HPDE6-E6E7 (cell line): ENCODE results near the gene EEFSEC.

Source experiments
- DNase-seq: peaks from one replicate; pipeline ENCODE4 v3.0.0; 2011; ENCODE audit warnings: missing footprints; ENCODE audit errors: extremely low spot score

EEFSEC gene

DNA sequence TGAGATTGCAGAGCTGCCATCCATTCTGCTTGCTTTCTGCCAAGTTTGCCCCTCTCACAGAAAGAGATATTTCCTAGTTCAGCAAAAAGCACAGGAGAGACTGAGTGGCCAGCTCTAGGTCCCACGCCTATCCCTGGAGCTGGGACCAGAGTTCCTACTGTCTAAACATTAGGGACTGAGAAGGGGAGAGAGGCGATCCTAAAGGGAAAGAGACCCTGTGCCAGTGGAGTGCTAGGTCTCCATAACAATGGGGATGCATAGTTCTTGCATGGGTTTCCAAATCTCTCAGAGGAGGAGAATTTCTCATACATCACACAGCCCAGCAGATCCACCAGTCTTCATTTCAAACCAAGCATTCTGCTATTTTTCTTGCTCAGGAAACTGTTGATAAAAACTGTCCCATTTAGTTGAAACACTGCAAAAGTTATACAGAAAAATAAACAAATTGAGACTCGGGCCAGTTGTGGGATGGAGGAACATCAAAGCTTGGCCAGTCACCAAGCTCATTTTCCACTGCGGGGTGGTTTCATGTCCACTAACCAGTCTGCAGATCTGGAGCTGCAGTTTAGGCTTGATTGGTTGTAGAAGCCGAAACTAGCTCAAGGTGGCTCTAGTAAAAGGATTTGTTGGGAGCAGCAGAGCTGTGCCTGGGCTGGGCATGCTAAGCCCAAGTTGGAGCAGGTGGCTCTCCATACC is 62.7 kb downstream of the EEFSEC start:
- DNase-seq, result no peak

DNA sequence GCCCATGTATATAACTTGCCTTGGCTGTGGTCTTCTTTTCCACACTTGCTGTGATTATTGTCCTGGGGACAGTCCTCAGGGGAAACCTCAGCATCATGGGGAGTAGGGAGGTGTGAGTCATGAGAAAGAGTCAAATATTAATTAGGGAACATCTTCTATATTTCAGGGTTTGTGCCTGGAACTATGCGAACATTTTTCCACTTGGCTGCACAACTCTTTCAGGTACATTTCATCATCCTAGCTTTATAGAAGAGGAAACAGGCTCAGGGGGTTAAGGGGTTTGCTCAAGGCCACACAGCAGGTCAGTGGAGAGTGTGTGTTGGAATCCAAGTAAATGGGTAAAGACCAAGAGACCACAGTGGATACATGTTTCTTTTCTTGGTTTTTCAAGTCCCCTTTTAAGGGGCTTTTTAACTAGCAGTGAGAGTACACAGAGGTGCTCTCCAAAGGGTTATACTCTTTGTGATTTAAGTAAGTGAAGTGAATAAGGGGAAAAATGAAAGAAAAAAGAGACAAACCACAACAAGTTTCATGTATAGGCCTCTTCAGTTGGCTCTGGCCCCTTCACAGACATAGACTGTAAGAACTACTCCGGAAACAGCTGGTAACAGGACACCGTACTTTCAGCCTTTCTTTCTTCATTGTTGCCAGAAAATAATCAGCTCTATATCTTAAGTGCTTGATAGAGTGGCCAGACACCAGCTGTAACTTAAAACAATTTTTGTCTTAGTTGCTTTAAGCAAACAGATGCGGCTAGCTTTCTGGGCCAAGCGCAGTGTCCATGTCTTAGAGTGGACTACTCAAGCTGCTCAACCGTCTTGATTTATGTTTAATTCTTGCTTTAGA is 64.6 kb downstream of the EEFSEC start:
- DNase-seq, result no peak

DNA sequence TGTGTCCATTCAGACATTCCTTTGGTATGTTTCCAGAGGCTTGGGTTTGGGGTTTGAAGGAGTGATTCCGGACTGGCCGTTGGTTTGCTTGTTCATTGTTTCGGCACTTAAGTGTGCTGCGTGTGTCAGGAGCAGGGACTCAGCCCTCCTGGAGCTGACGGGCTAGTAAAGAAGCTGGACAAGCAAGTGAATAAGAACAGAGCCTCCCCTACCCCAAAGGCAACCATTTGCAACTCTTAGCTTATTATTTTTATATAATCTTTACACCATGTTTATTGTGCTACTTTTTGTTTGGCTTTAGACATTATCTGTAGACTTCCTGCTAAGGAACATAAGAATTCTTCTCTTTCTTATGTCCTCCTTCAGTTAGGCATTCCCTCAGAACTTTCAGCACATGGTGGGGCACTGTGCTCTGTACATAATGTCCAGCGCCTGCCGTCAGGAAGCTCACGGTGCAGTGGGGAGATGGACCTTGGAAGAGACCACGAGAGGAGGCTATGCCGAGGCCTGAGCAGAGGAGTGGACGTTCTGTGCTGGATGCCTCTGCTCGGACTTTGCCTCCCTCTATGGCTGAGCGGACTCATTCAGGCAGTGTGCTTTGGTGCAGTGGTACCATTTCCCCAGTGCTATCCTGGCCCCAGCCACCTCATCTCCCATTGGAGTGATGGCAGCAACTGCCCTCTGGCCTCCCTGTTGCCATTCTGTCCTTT is 65.4 kb downstream of the EEFSEC start:
- no peak for DNase-seq

GRCh38 chr3:128221328-128221727 is 68.0 kb downstream of the EEFSEC start:
- no peak for DNase-seq

DNA sequence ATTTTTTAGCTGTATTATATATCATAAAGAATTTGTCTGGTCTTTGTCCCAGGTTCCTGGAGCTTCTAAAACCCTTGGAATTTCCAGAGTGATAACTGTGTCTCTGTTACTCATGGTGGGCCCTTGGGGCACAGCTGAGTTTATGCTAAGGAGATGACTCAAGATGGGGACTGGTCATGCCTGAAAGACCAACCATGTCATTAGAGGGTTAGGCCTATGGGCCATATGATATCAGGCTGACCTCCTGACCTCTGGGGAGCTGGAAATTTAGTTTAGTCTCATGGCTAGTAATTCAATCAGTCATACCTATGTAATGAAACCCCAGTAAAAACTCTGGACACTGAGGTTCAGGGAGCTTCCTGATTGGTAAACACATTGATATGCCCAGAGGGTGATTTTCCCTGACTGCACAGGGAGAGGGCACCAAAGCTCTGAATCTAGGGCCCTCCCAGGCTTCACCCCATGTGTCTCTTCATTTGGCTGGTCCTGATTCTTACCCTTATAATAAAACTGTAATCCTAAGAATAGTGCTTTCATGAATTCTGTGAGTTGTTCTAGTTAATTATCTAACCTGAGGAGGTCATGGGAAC is 69.6 kb downstream of the EEFSEC start:
- DNase-seq, result no peak

DNA sequence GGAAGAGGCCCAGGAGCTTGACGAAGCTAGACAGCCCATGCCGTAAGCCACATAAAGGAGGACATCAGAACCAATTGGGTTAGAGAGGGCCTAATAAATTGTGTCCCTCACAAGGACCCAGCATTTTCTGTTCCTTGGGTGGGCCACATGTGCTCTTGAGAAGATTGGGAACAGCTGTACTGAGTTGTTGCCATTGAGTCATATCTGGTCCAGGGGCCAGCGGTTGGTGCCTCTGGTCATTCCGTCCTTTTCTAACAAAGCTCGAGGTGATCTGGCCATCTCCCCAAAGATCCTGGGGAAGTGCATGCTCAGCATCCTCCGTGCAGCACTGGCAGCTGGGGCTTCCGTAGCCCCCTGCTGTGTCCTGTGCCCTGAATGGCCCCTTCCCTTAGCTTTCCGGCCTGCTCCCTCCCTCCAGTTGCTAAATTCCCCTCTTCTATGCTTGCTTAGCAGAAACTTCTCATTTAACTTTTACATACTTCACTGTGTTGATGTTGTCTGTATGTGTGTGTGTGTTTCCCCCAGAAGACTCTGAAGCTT is 73.0 kb downstream of the EEFSEC start:
- DNase-seq, result no peak

DNA sequence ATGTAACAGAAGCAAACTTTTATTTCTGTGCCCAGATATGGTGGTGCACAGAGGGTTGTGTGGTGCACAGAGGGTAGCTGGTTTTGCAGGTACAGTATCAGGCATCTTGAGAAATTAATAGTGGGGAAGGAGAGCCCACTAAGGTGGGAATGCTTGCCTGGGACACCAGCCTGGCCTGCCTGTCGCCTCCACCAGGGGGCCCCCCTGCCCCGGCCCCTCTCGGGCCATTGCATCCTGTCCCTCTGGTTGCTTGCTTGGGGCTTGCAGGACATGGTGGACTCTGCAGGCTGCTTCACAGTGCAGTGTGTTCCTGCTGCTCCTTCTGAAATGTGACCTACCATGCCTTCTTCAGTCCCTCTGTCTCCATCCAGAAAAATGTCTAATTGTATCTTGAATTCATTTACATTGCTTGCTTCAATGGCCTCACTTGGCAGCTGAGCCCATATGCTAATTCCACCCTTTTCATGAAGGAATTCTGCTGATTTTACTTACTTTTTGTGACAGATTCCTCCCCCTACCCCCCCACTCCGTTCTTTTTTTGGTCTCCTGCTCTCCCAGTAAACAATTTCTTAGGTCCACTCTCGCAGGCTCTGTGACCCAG is 73.6 kb downstream of the EEFSEC start:
- peak; percentile 65 for DNase-seq

DNA sequence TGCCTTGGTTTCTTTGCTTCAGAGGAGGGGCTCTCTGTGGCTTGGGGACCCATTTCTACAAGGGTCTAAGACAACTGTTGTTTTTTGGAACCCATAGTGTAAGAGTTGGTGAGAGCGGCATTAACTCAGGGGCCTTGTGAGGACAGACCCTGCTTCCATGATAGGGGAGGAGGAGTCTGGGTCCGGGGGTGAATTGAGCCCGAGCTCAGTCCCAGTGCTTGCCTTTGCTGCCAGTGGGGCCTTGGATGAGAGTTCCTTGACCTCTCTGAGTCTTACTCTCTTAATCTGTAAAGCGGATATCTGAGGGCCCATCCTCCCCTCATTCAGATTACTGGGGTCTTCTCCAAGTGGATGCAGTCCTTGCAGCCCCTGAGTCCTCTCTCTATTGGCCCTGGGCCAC is 74.2 kb downstream of the EEFSEC start:
- DNase-seq, result no peak

GRCh38 chr3:128228366-128228910 is 75.2 kb downstream of the EEFSEC start:
- no peak for DNase-seq

GRCh38 chr3:128229106-128229857 is 76.0 kb downstream of the EEFSEC start:
- DNase-seq, result no peak

DNA sequence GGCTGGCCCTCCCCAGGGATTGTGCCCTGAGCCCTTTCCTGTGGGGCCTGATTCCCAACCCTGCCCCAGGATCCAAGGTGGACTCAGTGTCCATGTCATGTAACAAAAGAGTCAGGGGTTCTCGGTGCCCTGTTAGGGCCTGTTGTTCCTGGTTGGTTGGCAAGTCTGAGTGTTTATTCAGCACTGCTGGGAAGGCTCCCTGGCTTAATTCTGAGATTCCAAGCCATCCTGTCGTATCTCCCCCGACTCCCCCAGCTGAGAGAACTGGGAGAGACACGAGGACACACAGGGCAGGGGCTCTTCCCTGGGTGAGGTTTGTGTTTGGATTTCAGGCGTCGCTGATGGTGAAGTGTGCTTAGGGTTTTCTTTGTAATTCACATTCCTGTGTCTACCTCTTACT is 78.3 kb downstream of the EEFSEC start:
- no peak for DNase-seq

DNA sequence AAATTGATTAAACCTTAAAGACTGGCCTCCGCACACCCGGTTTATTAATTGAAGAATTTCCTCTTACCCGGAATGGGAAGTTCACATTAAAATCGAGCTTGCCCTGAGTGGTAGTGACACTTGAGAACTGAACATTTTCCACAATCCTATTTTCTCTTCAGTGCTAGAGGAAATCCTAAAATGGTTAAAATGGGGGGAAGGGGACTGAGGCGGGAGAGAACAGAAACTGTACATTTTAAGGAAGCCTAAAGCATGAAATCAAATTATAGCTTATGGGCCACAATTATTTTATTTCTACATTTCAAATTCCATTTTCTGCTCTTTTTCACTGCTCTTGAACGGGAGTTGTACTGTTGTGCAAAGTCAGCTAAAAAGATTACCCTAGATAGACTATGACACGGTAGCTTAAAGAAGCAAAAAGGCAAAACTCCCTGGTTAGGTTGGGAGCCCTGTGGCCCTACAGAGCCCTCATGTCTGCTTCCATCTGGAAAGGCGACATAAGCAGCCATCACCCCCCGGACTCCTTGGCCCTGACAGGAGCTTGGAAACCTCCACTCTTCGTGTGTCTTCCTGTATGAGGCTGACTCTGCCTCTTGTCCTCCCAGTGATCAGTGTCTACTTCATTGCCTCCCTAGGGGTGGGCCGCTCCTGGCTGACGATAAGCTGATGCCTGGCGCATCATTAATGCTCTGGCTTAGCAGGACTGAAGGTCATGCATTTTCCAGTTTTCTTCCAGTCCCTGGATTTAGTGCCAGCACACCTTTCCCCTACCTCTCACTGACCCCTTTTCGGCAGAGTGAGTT is 79.3 kb downstream of the EEFSEC start:
- no peak for DNase-seq

DNA sequence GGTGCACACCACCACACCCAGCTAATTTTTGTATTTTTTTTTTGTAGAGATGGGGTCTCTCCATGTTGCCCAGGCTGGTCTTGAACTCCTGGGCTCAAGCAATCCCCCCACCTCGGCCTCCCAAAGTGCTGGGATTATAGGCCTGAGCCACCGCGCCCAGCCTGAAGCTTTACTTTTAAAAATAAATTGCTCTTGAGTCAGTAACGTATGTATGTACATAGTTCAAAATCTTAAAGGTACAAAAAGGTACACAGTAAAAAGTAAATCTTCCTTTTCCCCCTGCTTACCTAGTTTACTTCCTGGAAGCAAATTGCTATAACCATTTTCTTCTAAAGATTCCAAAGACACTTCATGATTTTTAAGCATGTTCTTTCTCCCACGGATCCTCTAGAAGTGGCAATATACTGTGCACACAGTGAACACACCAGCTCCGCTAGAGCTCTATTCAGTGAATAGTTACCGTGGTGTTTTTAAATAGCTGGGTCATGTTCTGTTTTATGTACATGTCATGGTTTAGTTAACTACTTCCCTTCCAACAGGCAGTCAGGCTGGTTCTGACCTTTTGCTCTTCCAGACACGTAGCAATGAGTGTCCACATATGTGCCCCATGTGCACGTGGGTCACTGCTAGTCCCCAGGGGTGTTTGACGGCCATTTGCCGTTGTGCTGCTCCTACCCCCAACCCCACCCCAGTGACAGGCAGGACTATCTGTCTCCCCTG is 82.1 kb downstream of the EEFSEC start:
- no peak for DNase-seq

DNA sequence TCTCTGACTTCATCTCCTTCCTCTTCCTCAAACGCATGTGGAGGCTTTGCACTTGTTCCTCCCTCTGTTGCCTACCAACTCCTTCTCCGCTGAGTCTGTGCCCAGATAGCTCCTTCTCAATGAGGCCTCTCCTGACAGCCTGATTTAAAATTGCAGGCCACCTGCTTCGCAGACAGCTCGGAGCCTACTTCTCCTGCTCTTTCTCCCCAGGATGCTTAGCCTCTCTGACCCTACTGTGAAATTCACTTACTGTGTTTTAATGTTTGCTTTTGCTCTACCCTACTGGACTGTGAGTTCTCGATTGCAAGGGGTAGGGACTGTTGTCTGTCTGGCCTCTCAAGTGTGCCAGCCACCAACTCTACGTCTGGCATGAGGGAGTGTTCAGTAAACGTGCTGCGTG is 83.4 kb downstream of the EEFSEC start:
- no peak for DNase-seq

DNA sequence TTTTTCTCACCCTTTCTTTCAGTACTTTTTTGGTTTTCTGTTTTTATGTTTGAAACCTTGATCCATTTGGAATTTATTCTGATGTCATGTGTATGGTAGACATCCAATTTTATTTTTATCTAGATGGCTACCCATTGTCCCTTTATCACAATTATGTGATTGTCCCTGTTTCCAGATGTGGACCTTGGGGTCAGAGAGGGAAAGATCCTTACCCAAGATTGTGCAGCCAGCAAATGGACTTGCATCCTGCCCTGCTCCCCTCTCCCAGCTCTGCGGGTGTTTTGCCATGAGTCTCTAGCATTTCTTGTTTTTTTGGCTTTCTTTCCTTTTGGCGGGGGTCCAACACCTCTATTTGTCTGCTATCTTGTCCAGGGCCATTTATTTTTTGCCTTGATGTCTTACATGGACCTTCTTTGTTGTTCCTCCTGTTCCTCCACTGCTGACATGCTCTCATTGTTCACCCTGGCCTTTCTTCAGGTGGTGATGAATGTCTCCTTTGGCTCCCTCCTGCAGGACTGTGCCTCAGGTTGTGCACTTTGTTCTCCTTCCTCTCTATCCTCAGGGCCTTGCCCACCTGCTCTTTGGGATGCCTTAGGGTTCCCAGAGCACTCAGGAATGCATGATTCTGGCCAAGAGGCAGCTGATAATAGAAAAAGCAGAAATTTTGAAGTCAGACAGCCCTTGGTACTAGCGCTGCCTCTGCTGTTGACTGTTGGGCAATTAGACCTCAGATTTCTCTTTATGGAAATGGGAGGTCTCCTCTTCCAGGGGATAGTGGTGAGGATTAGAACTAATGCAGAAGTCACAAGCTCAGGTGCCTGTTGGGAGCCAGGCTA is 84.3 kb downstream of the EEFSEC start:
- DNase-seq, result no peak

- DNase-seq, result no peak
Observed at GRCh38 chr3:128238184-128238489, 84.9 kb downstream of the EEFSEC start.

GRCh38 chr3:128239304-128239703 is 86.0 kb downstream of the EEFSEC start:
- DNase-seq, result no peak

DNA sequence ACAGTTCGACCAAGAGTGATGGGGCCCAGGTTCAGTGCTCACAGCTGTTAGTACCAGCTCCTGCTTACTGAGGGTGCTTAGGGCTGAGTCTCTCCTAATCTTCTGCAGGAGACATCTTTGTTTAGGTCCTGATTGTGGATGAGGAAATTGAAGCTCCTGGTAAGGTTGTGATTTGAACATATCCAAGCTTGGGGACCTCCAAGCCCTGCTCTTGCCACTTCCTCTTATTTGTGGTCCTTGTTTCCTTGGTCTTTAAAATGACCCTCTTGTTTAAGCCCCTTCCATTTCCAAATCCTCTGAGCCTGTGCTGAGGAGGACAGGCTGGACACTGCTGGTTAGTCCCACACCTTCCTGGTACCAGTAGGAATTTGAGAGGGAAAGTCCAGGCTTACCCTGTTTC is 87.0 kb downstream of the EEFSEC start:
- no peak for DNase-seq
